Measurements from ENCODE around the gene UGT1A1.

Gene UGT1A1

DNA sequence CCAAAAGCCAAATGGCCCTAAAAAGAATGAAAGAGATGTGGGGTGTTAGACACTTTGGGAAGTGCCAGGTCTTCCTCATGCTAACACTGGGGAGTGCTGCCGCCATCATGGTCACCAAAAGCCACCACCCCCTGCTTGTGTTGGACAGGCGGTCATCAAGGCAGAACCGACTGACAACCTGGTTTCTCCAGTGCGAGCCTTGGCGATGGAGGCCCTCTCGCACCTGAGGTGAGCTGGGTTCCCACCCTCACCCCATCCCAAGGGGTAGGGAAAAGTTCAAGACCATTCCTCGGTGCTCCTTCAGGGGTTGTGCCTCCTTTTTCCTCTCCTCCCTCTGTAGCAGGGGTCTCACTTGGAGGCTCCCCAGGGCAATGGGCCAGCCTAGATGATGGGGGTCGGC lies 51.7 kb downstream of the UGT1A1 start:
- H3K9me2 ChIP-seq (replicated peaks; ENCODE audit: control insufficient read depth, low read length) = no peaks in the 10 kb centered on the region
- no peak overlapping the region for H3K4me3 ChIP-seq (ENCODE audit: low read length)
- no peak overlapping the region for H3K4me2 ChIP-seq (ENCODE audit: low read length)
- H3K36me3 ChIP-seq (ENCODE audit: control insufficient read depth, low read length) = no peaks in the 10 kb centered on the region
- peaks cover 5% of the 10 kb centered on the region; the same call in 1 of the 2 replicates for H3K9me3 ChIP-seq (ENCODE audit: control insufficient read depth, insufficient read depth, low read length)
- H3K4me1 ChIP-seq (ENCODE audit: control insufficient read depth, low read length) = no peaks in the 10 kb centered on the region
- H3F3A ChIP-seq (ENCODE audit: control insufficient read depth, insufficient read depth) = no peaks in the 10 kb centered on the region
- no peaks in the 10 kb centered on the region for H4K20me1 ChIP-seq (ENCODE audit: control insufficient read depth, insufficient read depth, low read depth, low read length)
- no peak overlapping the region for H3K27ac ChIP-seq (ENCODE audit: low read depth, low read length)
- H3K27me3 ChIP-seq (ENCODE audit: control insufficient read depth, low read length) = peaks cover 10% of the 10 kb centered on the region
- TF ChIP-seq, protein P1, sequence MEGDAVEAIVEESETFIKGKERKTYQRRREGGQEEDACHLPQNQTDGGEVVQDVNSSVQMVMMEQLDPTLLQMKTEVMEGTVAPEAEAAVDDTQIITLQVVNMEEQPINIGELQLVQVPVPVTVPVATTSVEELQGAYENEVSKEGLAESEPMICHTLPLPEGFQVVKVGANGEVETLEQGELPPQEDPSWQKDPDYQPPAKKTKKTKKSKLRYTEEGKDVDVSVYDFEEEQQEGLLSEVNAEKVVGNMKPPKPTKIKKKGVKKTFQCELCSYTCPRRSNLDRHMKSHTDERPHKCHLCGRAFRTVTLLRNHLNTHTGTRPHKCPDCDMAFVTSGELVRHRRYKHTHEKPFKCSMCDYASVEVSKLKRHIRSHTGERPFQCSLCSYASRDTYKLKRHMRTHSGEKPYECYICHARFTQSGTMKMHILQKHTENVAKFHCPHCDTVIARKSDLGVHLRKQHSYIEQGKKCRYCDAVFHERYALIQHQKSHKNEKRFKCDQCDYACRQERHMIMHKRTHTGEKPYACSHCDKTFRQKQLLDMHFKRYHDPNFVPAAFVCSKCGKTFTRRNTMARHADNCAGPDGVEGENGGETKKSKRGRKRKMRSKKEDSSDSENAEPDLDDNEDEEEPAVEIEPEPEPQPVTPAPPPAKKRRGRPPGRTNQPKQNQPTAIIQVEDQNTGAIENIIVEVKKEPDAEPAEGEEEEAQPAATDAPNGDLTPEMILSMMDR (IDR thresholded peaks at IDR 0.05; ENCODE audit: low read depth, low read length, poor library complexity, severe bottlenecking) = no peak
- TF ChIP-seq EZH2phosphoT487 (IDR thresholded peaks at IDR 0.05; ENCODE audit: borderline replicate concordance, low read length) = no peak
- H3K79me2 ChIP-seq (ENCODE audit: control insufficient read depth, low read length) = no peaks in the 10 kb centered on the region

DNA sequence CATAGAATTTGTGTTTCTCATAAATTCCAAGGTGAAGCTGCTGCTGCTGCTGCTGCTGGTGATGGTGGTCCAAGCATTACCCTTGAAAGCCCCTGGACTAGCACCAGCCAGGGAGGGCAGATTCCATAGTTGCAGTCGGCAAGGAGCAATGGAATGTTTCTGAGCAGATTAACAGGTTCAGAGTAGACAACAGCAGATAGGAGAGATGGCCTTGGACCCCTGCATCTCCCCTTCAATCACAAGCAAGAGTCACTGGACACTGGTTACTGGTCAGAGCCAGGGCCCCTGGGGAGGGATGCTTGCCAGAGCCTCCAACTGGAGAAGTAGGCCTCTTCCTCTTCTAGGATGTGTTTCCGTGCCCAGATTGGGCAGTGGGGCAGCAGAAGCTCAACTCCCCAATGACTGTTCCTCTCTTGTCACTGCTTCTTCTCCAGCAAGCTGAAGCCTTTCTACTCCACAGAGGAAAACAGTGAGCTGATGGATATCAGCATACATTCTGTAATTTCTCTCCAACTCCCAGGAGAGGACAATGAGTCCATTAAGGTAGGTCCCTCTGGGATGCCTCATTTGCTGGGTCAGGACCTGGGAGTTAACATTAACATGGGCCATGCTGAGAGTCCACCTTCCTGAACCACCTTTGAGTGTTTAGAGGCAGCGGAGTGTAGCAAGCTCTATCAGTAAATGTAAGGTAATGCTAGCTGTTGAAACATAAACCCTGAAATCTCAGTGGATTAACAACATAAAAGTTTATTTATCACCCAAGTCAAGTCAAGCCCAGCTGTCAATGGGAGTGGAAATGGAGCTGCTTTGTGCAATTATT lies 53.4 kb downstream of the UGT1A1 start:
- H3K36me3 ChIP-seq (ENCODE audit: control insufficient read depth, low read length) = no peaks in the 10 kb centered on the region
- no peaks in the 10 kb centered on the region for H3K9me2 ChIP-seq (replicated peaks; ENCODE audit: control insufficient read depth, low read length)
- H3K4me1 ChIP-seq (ENCODE audit: control insufficient read depth, low read length) = no peaks in the 10 kb centered on the region
- H3K4me2 ChIP-seq (ENCODE audit: low read length) = no peak overlapping the region
- no peak overlapping the region for H3K27ac ChIP-seq (ENCODE audit: low read depth, low read length)
- H3K27me3 ChIP-seq (ENCODE audit: control insufficient read depth, low read length) = peaks cover 7% of the 10 kb centered on the region
- peaks cover 5% of the 10 kb centered on the region; the same call in 1 of the 2 replicates for H3K9me3 ChIP-seq (ENCODE audit: control insufficient read depth, insufficient read depth, low read length)
- H4K20me1 ChIP-seq (ENCODE audit: control insufficient read depth, insufficient read depth, low read depth, low read length) = no peaks in the 10 kb centered on the region
- H3K79me2 ChIP-seq (ENCODE audit: control insufficient read depth, low read length) = no peaks in the 10 kb centered on the region
- H3K4me3 ChIP-seq (ENCODE audit: low read length) = no peak overlapping the region
- no peaks in the 10 kb centered on the region for H3F3A ChIP-seq (ENCODE audit: control insufficient read depth, insufficient read depth)
- TF ChIP-seq EZH2phosphoT487 (IDR thresholded peaks at IDR 0.05; ENCODE audit: borderline replicate concordance, low read length) = no peak
- TF ChIP-seq, protein P1 (IDR thresholded peaks at IDR 0.05; ENCODE audit: low read depth, low read length, poor library complexity, severe bottlenecking) = no peak

DNA sequence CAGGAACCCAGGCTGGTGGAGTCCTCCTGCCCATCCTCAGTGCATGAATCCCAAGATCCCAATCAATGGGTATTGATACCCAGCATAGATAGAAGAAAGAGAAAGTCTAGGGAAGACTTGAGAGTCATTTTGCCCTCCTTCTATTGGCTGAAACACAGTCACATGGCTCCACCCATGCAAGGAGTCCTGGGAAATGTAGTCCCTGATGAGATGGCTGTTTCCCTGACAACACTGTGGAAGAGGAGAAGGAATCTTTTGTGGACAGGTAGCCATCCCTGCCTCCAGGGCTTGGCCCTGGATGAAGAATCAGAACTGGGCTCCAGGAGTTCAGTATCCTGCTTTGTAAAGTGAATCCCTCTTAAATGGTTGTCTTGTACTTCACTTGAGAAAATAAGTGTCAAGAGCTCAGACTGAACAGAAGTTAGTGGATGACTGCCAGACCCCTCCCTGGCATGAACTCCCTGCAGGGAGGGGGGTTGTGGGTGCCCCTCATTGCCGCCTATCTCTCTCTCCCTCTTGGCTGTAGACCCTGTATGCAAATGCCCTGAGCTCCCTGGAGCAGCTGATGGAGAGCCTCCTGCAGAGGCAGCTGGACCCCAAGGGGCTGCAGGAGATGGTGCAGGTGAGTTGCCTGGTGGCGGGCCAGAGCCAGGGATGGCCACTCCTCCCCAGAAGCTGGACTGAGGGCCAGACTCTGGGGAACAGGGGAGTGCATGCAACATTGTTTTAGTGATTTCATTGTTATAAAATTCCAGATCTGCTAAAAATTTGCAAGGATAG lies 54.2 kb downstream of the UGT1A1 start:
- no peak overlapping the region for H3K4me3 ChIP-seq (ENCODE audit: low read length)
- H3F3A ChIP-seq (ENCODE audit: control insufficient read depth, insufficient read depth) = no peaks in the 10 kb centered on the region
- H3K79me2 ChIP-seq (ENCODE audit: control insufficient read depth, low read length) = no peaks in the 10 kb centered on the region
- peaks cover 5% of the 10 kb centered on the region; the same call in 1 of the 2 replicates for H3K9me3 ChIP-seq (ENCODE audit: control insufficient read depth, insufficient read depth, low read length)
- no peaks in the 10 kb centered on the region for H3K4me1 ChIP-seq (ENCODE audit: control insufficient read depth, low read length)
- no peak overlapping the region for H3K27ac ChIP-seq (ENCODE audit: low read depth, low read length)
- TF ChIP-seq, protein P1 (IDR thresholded peaks at IDR 0.05; ENCODE audit: low read depth, low read length, poor library complexity, severe bottlenecking) = no peak
- TF ChIP-seq EZH2phosphoT487 (IDR thresholded peaks at IDR 0.05; ENCODE audit: borderline replicate concordance, low read length) = no peak
- peaks cover 2% of the 10 kb centered on the region; the same call in 1 of the 2 replicates for H3K27me3 ChIP-seq (ENCODE audit: control insufficient read depth, low read length)
- no peaks in the 10 kb centered on the region for H4K20me1 ChIP-seq (ENCODE audit: control insufficient read depth, insufficient read depth, low read depth, low read length)
- no peaks in the 10 kb centered on the region for H3K36me3 ChIP-seq (ENCODE audit: control insufficient read depth, low read length)
- H3K9me2 ChIP-seq (replicated peaks; ENCODE audit: control insufficient read depth, low read length) = no peaks in the 10 kb centered on the region
- no peak overlapping the region for H3K4me2 ChIP-seq (ENCODE audit: low read length)

All from DOHH2 (cell line).